Esophagus (tissue), 2 donors: ENCODE data around the gene CNPY2. TPM values are rescaled to one million over a fixed set of nuclear protein-coding genes. Genes with fewer than 3 reads are reported as not detected.
"Not testable (repeated sequence)": the region's sequence is repeated elsewhere in the genome, so short reads cannot be mapped to it uniquely, and the experiment has no call there.

ENCODE experiments used
- H3K27ac ChIP-seq, 2 donors: one replicate each; pipeline ENCODE4 v1.5.1; 2013; ENCODE audit warnings: low read depth in 2 of 2, mild to moderate bottlenecking in 2 of 2, inconsistent platforms in 1 of 2, low read length in 1 of 2, moderate library complexity in 1 of 2
- H3K27me3 ChIP-seq, 2 donors: one replicate each; pipeline ENCODE4 v1.6.1; 2013; ENCODE audit warnings: low read length in 2 of 2, control low read depth in 1 of 2, mild to moderate bottlenecking in 1 of 2; ENCODE audit not compliant: insufficient read depth in 2 of 2, control insufficient read depth in 1 of 2
- H3K36me3 ChIP-seq, 2 donors: one replicate each; pipeline ENCODE4 v1.6.1; 2013; ENCODE audit warnings: low read length in 1 of 2; ENCODE audit not compliant: control insufficient read depth in 2 of 2, insufficient read depth in 2 of 2
- H3K4me1 ChIP-seq, 2 donors: one replicate each; pipeline ENCODE4 v1.6.1; 2013; ENCODE audit warnings: low read length in 1 of 2; ENCODE audit not compliant: control insufficient read depth in 2 of 2, insufficient read depth in 2 of 2
- H3K4me3 ChIP-seq, 2 donors: one replicate each; pipeline ENCODE4 v1.5.1; 2013; ENCODE audit warnings: low read length in 2 of 2, mild to moderate bottlenecking in 2 of 2, low read depth in 1 of 2, moderate library complexity in 1 of 2
- H3K9me3 ChIP-seq, 2 donors: one replicate each; pipeline ENCODE4 v1.6.1; 2013; ENCODE audit warnings: mild to moderate bottlenecking in 2 of 2, low read depth in 1 of 2, low read length in 1 of 2, moderate library complexity in 1 of 2; ENCODE audit not compliant: control insufficient read depth in 2 of 2, insufficient read depth in 1 of 2
- WGBS, 2 donors: extraction: QIAGEN DNeasy Blood & Tissue Kit; methylation state at CpG; one replicate each; pipeline ENCODE4 v1.1.7; 2013; 5-methylcytosine and 5-hydroxymethylcytosine counted together
- polyA plus RNA-seq, 2 donors: library from polyadenylated mRNA; stranded (reverse); fragments of 200-250 nt; gene quantifications; one replicate each; pipeline ENCODE4 v1.2.3, GENCODE V29; 2013
- donor health status: healthy with polysubstance abuse.
- donor health status: Bipolar disorder and iron deficiency.

CNPY2 gene
- polyA plus RNA-seq, 2 donors: 62.1 to 75.3 TPM

- Histone ChIP-seq H3K4me3 (peak overlapping the region; percentile 55 to 75), H3K4me1 (peaks cover 0 to 11% of the 10 kb centered on the region in 2 donors), H3K36me3 (no peaks in the 10 kb centered on the region), H3K9me3 (no peaks in the 10 kb centered on the region), H3K27me3 (no peaks in the 10 kb centered on the region), H3K27ac (peak overlapping the region; percentile 95 to 96)
- 4 to 6% methylated on average over 6 of the region's 6 CpGs for WGBS, 2 donors
These were observed 18.7 kb upstream of the CNPY2 start for GRCh38 chr12:56334490-56334793.

- peak within 1 kb of the TSS; percentile 95 to 96 for H3K27ac ChIP-seq
- H3K27me3 ChIP-seq: no peaks in the 10 kb centered on the region
- peak within 1 kb of the TSS; percentile 55 to 75 for H3K4me3 ChIP-seq
- H3K36me3 ChIP-seq: no peaks in the 10 kb centered on the region
- 0 to 1% methylated on average over 45 of the region's 45 CpGs for WGBS, 2 donors
- H3K4me1 ChIP-seq: peaks cover 0 to 7% of the 10 kb centered on the region in 2 donors
- no peaks in the 10 kb centered on the region for H3K9me3 ChIP-seq
These were observed 18.1 kb upstream of the CNPY2 start, which contains the start of gene PAN2 for GRCh38 chr12:56333679-56334489. TSS of gene PAN2 (minus strand) at chr12:56334000. CDS start at chr12:56333094, 906 bp downstream.

GRCh38 chr12:56333197-56333678 is 17.4 kb upstream of the CNPY2 start:
- WGBS, 2 donors: 22% methylated on average over 8 of the region's 8 CpGs
- Histone ChIP-seq H3K9me3 (no peaks in the 10 kb centered on the region), H3K27me3 (no peaks in the 10 kb centered on the region), H3K36me3 (peaks cover under 1 to 2% of the 10 kb centered on the region in 2 donors), H3K4me3 (peak overlapping the region; percentile 55 to 75), H3K27ac (peak overlapping the region; percentile 95 to 96), H3K4me1 (peaks cover 0 to 6% of the 10 kb centered on the region in 2 donors)

GRCh38 chr12:56332512-56333196 is 16.9 kb upstream of the CNPY2 start:
- H3K27me3 ChIP-seq: no peaks in the 10 kb centered on the region
- H3K9me3 ChIP-seq: no peaks in the 10 kb centered on the region
- 86 to 96% methylated on average over 11 of the region's 11 CpGs for WGBS, 2 donors
- peaks cover 0 to 6% of the 10 kb centered on the region in 2 donors for H3K4me1 ChIP-seq
- peak overlapping the region; percentile 95 to 96 for H3K27ac ChIP-seq
- peaks cover 4 to 6% of the 10 kb centered on the region in 2 donors for H3K36me3 ChIP-seq
- H3K4me3 ChIP-seq: peak overlapping the region; percentile 55 to 75

- 89 to 90% methylated on average over 7 of the region's 7 CpGs for WGBS, 2 donors
- Histone ChIP-seq H3K36me3 (peaks cover 4 to 12% of the 10 kb centered on the region in 2 donors), H3K4me3 (no peak overlapping the region), H3K27ac (no peak overlapping the region), H3K9me3 (no peaks in the 10 kb centered on the region), H3K4me1 (peaks cover 0 to 6% of the 10 kb centered on the region in 2 donors), H3K27me3 (no peaks in the 10 kb centered on the region)
These were observed 15.2 kb upstream of the CNPY2 start for GRCh38 chr12:56330936-56331490.

- no peak overlapping the region for H3K27ac ChIP-seq
- no peak overlapping the region for H3K4me3 ChIP-seq
- no peaks in the 10 kb centered on the region for H3K4me1 ChIP-seq
- H3K9me3 ChIP-seq: no peaks in the 10 kb centered on the region
- 80 to 85% methylated on average over 6 of the region's 6 CpGs for WGBS, 2 donors
- H3K27me3 ChIP-seq: no peaks in the 10 kb centered on the region
- peaks cover 17 to 30% of the 10 kb centered on the region in 2 donors for H3K36me3 ChIP-seq
These were observed 10.7 kb upstream of the CNPY2 start for GRCh38 chr12:56326533-56326932.

GRCh38 chr12:56326126-56326525 is 10.3 kb upstream of the CNPY2 start:
- Histone ChIP-seq H3K9me3 (no peaks in the 10 kb centered on the region), H3K27ac (no peak overlapping the region), H3K4me1 (no peaks in the 10 kb centered on the region), H3K27me3 (no peaks in the 10 kb centered on the region), H3K36me3 (peaks cover 17 to 30% of the 10 kb centered on the region in 2 donors), H3K4me3 (no peak overlapping the region)
- 94 to 98% methylated on average over 8 of the region's 8 CpGs for WGBS, 2 donors

- 72 to 74% methylated on average over 6 of the region's 6 CpGs for WGBS, 2 donors
- Histone ChIP-seq H3K4me3 (no peak overlapping the region), H3K27me3 (no peaks in the 10 kb centered on the region), H3K9me3 (no peaks in the 10 kb centered on the region), H3K36me3 (peaks cover 17 to 34% of the 10 kb centered on the region in 2 donors), H3K27ac (no peak overlapping the region), H3K4me1 (no peaks in the 10 kb centered on the region)
These were observed 8.4 kb upstream of the CNPY2 start for GRCh38 chr12:56324206-56324605.

GRCh38 chr12:56321610-56322009 is 5.8 kb upstream of the CNPY2 start:
- not testable (repeated sequence) for H3K27ac ChIP-seq, H3K9me3 ChIP-seq, H3K27me3 ChIP-seq, H3K4me3 ChIP-seq, H3K4me1 ChIP-seq
- peaks cover 13 to 25% of the 10 kb centered on the region in 2 donors for H3K36me3 ChIP-seq
- WGBS, 2 donors: 84 to 98% methylated on average over 8 of the region's 8 CpGs
